Islet of Langerhans (tissue), 1 donor: ENCODE results near the gene TMEM72.

Experiments
- FAIRE-seq: peaks from one replicate; lab custom pipeline; 2011; peaks lifted over from hg19 to GRCh38; lab: Jason Lieb, UNC

The TMEM72 gene

GRCh38 chr10:44980309-44981171, 69.4 kb downstream of the TMEM72 start:
- no peak for FAIRE-seq

- peak; percentile 86 for FAIRE-seq
Observed at GRCh38 chr10:44981172-44982113, 70.3 kb downstream of the TMEM72 start.

- no peak for FAIRE-seq
Observed at GRCh38 chr10:44982114-44982460, 71.0 kb downstream of the TMEM72 start.

GRCh38 chr10:44982496-44982895, 71.4 kb downstream of the TMEM72 start:
- FAIRE-seq = no peak

- no peak for FAIRE-seq
Observed at GRCh38 chr10:44983066-44983894, 72.1 kb downstream of the TMEM72 start.

- FAIRE-seq = no peak
Observed at GRCh38 chr10:44983895-44984278, 72.8 kb downstream of the TMEM72 start.

GRCh38 chr10:44984671-44985101, 73.5 kb downstream of the TMEM72 start:
- no peak for FAIRE-seq

GRCh38 chr10:44985175-44985681, 74.1 kb downstream of the TMEM72 start:
- no peak for FAIRE-seq

GRCh38 chr10:44986179-44986578, 75.0 kb downstream of the TMEM72 start:
- FAIRE-seq = no peak
